Measurements from ENCODE around the gene CFAP92. TPM values are rescaled to one million over a fixed set of nuclear protein-coding genes. Genes with fewer than 3 reads are reported as not detected.

Gene CFAP92
- total RNA-seq, 1 donor from 2014 or later, result not detected

DNA sequence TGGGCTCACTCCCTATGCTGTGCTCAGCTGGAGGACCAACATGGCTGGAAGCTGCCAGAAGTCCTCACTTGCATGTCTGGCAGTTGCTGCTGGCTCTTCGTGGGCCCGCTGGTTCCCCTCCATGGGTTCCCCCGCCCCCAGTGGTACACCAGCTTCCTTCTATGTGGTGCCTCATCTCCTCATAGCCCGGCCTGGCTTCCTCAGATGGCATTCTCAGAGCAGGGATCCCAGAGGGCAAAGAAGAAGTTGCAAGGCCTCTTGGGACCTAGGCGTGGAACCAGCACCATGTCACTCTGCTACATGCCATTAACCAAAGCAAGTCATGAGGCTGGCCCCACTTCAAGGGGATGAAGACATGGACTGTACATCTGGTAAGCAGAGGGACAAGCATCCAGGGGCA lies 2.9 kb upstream of the CFAP92 start:
- Mint-ChIP-seq H3K4me3 (ENCODE audit: unreplicated experiment) (no peak overlapping the region), H3K27me3 (ENCODE audit: low read depth) (peaks cover 50% of the 10 kb centered on the region), H3K9me3 (ENCODE audit: low read depth) (peaks cover 5% of the 10 kb centered on the region), H3K27ac (ENCODE audit: unreplicated experiment) (no peak overlapping the region), H3K36me3 (ENCODE audit: low read depth) (no peaks in the 10 kb centered on the region), H3K4me1 (ENCODE audit: low read depth) (peaks cover 16% of the 10 kb centered on the region)
- no peak for DNase-seq (ENCODE audit: low spot score)
- TF ChIP-seq, protein P1, sequence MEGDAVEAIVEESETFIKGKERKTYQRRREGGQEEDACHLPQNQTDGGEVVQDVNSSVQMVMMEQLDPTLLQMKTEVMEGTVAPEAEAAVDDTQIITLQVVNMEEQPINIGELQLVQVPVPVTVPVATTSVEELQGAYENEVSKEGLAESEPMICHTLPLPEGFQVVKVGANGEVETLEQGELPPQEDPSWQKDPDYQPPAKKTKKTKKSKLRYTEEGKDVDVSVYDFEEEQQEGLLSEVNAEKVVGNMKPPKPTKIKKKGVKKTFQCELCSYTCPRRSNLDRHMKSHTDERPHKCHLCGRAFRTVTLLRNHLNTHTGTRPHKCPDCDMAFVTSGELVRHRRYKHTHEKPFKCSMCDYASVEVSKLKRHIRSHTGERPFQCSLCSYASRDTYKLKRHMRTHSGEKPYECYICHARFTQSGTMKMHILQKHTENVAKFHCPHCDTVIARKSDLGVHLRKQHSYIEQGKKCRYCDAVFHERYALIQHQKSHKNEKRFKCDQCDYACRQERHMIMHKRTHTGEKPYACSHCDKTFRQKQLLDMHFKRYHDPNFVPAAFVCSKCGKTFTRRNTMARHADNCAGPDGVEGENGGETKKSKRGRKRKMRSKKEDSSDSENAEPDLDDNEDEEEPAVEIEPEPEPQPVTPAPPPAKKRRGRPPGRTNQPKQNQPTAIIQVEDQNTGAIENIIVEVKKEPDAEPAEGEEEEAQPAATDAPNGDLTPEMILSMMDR (IDR thresholded peaks at IDR 0.05), result no peak

DNA sequence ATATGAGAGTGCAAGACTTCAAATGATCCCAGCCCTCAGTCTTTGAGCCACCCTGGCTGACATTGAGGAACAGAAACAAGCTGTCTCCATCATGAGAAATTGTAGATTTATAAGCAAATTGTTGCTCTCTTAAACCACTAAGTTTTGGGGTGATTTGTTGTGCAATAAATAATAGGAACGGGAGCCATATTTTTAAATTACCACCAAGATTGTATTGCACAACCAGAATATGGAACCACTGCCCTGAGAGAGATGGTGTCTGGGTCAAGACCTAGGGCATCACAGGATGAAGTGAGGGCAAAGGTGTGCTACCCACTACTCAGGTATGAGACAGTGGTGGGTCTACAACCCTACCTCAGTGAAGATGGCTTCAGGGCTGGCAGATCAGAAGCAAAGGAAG lies 2.3 kb upstream of the CFAP92 start:
- Mint-ChIP-seq H3K4me1 (ENCODE audit: low read depth) (peaks cover 16% of the 10 kb centered on the region), H3K4me3 (ENCODE audit: unreplicated experiment) (no peak overlapping the region), H3K36me3 (ENCODE audit: low read depth) (no peaks in the 10 kb centered on the region), H3K27ac (ENCODE audit: unreplicated experiment) (no peak overlapping the region), H3K27me3 (ENCODE audit: low read depth) (peaks cover 52% of the 10 kb centered on the region), H3K9me3 (ENCODE audit: low read depth) (peaks cover 5% of the 10 kb centered on the region)
- no peak for DNase-seq (ENCODE audit: low spot score)
- TF ChIP-seq, protein P1 (IDR thresholded peaks at IDR 0.05), result no peak

DNA sequence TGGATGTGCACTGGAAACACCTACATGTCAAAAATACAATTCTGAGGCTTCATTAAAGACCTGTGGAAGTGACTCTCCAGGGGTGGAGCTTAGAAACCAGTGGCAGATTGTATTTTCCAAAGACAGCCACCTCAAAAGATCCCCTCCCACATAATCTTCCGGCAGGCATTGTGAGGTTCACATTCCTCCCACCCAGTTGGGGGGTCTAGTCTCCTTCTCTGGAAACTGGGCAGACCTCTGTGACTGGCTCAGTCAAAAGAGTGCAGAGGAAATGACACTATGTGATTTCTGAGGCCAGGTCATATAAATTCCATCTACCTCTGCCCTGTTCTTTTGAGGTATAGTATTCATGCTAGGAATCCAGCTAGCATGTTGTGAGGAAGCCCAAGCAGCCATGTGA lies 1.9 kb upstream of the CFAP92 start:
- no peak overlapping the region for H3K4me3 Mint-ChIP-seq (ENCODE audit: unreplicated experiment)
- no peak for DNase-seq (ENCODE audit: low spot score)
- TF ChIP-seq, protein P1 (IDR thresholded peaks at IDR 0.05), result no peak
- peaks cover 5% of the 10 kb centered on the region for H3K9me3 Mint-ChIP-seq (ENCODE audit: low read depth)
- H3K27me3 Mint-ChIP-seq (ENCODE audit: low read depth), result peaks cover 49% of the 10 kb centered on the region
- H3K27ac Mint-ChIP-seq (ENCODE audit: unreplicated experiment), result no peak overlapping the region
- no peaks in the 10 kb centered on the region for H3K36me3 Mint-ChIP-seq (ENCODE audit: low read depth)
- H3K4me1 Mint-ChIP-seq (ENCODE audit: low read depth), result peaks cover 15% of the 10 kb centered on the region

DNA sequence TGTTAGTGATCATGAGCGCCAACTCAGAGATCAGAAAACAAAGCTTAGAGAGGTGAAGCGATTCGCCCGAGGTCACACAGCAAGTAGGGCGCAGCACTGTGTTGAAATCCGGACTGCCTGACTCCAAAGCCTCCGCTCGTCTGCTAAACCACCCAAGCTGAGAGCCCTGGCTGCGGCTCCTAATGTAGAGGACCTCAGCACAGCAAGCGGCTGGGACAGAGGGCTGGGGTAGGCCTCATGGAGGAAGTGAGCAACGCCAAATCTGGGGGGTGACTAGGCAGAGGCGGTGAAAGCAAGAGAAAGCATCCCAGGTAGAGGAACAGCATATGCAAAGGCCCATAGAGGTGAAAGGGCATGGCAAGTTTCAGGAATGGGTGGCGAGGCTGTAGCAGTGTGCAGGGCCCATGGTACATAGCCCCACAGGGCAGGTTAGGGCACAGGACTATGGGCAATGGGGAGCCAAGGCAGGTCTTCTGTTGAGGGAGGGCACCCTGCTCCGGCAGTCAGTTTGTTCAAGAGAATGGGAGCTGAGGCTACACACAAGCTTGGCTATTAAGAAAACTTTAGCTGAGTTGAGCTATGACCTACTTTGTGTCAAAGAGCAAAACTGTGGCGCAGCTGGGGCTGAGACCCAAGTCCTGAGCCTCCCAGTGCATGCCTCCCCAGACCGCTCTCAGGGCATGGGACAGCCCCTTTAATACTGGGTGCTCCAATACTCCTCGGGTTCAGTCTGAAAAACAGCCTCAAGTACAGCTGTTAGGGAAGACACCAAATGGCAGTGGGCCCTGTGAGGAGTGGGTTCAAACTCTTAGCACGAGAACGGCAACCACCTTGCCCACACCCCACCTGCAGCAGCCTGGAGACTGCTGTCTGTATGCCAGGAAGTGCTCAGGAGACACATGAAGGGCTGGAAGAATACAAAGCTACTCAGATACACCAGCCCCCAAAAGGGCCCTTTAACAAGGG lies 988 bp upstream of the CFAP92 start:
- peaks cover 11% of the 10 kb centered on the region for H3K4me1 Mint-ChIP-seq (ENCODE audit: low read depth)
- H3K9me3 Mint-ChIP-seq (ENCODE audit: low read depth), result peaks cover 5% of the 10 kb centered on the region
- DNase-seq (ENCODE audit: low spot score), result no peak
- peaks cover 40% of the 10 kb centered on the region for H3K27me3 Mint-ChIP-seq (ENCODE audit: low read depth)
- H3K27ac Mint-ChIP-seq (ENCODE audit: unreplicated experiment), result no peak overlapping the region
- no peaks in the 10 kb centered on the region for H3K36me3 Mint-ChIP-seq (ENCODE audit: low read depth)
- H3K4me3 Mint-ChIP-seq (ENCODE audit: unreplicated experiment), result peak overlapping the region; percentile 33
- TF ChIP-seq, protein P1 (IDR thresholded peaks at IDR 0.05), result no peak

DNA sequence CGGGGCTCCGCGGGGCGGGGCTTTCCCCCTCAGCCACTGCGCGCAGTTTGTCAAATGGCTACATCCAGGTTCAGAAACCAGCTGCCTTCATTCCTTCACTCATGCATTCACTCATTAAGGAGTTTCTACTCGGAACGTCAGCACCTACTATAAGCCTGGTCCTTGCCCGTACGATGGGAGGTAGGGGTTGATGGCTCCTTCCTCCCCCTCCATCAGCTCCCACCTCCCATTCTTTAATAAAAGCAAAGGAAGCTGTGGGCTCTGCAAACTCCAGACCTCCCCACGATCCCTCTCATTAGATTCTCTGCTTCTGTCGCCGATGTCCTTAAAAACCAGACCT lies 267 bp upstream of the CFAP92 start:
- TF ChIP-seq, protein P1 (IDR thresholded peaks at IDR 0.05), result no peak
- Mint-ChIP-seq H3K4me3 (ENCODE audit: unreplicated experiment) (peak overlapping the region; percentile 33), H3K9me3 (ENCODE audit: low read depth) (peaks cover 5% of the 10 kb centered on the region), H3K36me3 (ENCODE audit: low read depth) (no peaks in the 10 kb centered on the region), H3K27ac (ENCODE audit: unreplicated experiment) (no peak overlapping the region), H3K4me1 (ENCODE audit: low read depth) (peaks cover 11% of the 10 kb centered on the region), H3K27me3 (ENCODE audit: low read depth) (peaks cover 36% of the 10 kb centered on the region)
- DNase-seq (ENCODE audit: low spot score), result no peak

Data from chondrocyte (in vitro differentiated cells).